HG03039 (cell line): ENCODE results near the gene ZDHHC24.

ENCODE experiments used
- ATAC-seq: cut with Tn5 transposase; IDR thresholded peaks from one replicate; pipeline ENCODE4 v1.9.1; 2021; ENCODE audit warnings: mild to moderate bottlenecking, moderate library complexity; ENCODE audit not compliant: unreplicated experiment

The ZDHHC24 gene

GRCh38 chr11:66505276-66505816 is 40.5 kb downstream of the ZDHHC24 start:
- ATAC-seq = no peak

GRCh38 chr11:66498506-66498905 is 47.3 kb downstream of the ZDHHC24 start:
- ATAC-seq = no peak

- ATAC-seq = no peak
These were observed 48.6 kb downstream of the ZDHHC24 start for GRCh38 chr11:66497206-66497605.

- ATAC-seq = no peak
These were observed 50.4 kb downstream of the ZDHHC24 start for GRCh38 chr11:66495401-66495854.

GRCh38 chr11:66494935-66495334 is 50.9 kb downstream of the ZDHHC24 start:
- ATAC-seq = no peak

GRCh38 chr11:66494458-66494857 is 51.4 kb downstream of the ZDHHC24 start:
- no peak for ATAC-seq

- no peak for ATAC-seq
These were observed 52.7 kb downstream of the ZDHHC24 start for GRCh38 chr11:66493130-66493529.

- ATAC-seq = no peak
These were observed 53.5 kb downstream of the ZDHHC24 start for GRCh38 chr11:66492161-66492865.

- ATAC-seq = no peak
These were observed 54.4 kb downstream of the ZDHHC24 start for GRCh38 chr11:66491315-66491935.

GRCh38 chr11:66489636-66490035 is 56.2 kb downstream of the ZDHHC24 start:
- no peak for ATAC-seq

- no peak for ATAC-seq
These were observed 56.9 kb downstream of the ZDHHC24 start for GRCh38 chr11:66488957-66489356.

GRCh38 chr11:66484806-66485380 is 61.0 kb downstream of the ZDHHC24 start:
- ATAC-seq = no peak

- ATAC-seq = peak; percentile 85
These were observed 65.5 kb downstream of the ZDHHC24 start, which contains the start of gene DPP3 for GRCh38 chr11:66480117-66480938. Gene DPP3, plus strand, starts transcription at chr11:66480434. Its CDS starts 1,767 bp downstream, at chr11:66482201.

- peak; percentile 12 for ATAC-seq
These were observed 66.3 kb downstream of the ZDHHC24 start for GRCh38 chr11:66479394-66480116.

GRCh38 chr11:66478729-66479393 is 67.0 kb downstream of the ZDHHC24 start:
- ATAC-seq = no peak

- no peak for ATAC-seq
These were observed 68.3 kb downstream of the ZDHHC24 start for GRCh38 chr11:66477263-66478201.

- no peak for ATAC-seq
These were observed 69.0 kb downstream of the ZDHHC24 start for GRCh38 chr11:66476841-66477251.

- ATAC-seq = no peak
These were observed 69.5 kb downstream of the ZDHHC24 start for GRCh38 chr11:66476173-66476840.
